Diencephalon (tissue), 1 donor: ENCODE data around the gene MAP6. TPM values are rescaled to one million over a fixed set of nuclear protein-coding genes. Genes with fewer than 3 reads are reported as not detected.

Source experiments
- small RNA-seq: library from RNA; depleted of rRNA; stranded (forward); fragments of <200 nt; gene quantifications from one replicate; pipeline ENCODE3, GENCODE V24; 2014
- total RNA-seq: library from RNA; depleted of rRNA; stranded (reverse); fragments of >200 nt; gene quantifications from one replicate; pipeline ENCODE4 v1.2.3, GENCODE V29; 2014

Gene MAP6
- 102 TPM for total RNA-seq

GRCh38 chr11:75668451-75669297, at the start of gene MAP6:
TSS of gene MAP6 (minus strand) at chr11:75669038. CDS start at chr11:75668369, 669 bp downstream.

GRCh38 chr11:75717608-75718418, 49.0 kb upstream of the MAP6 start, which contains the start of gene MOGAT2:
TSS of gene MOGAT2 (plus strand) at chr11:75717838. CDS start at chr11:75717889, 51 bp downstream.

GRCh38 chr11:75562048-75562835, 106.6 kb downstream of the MAP6 start, which contains the start of gene SERPINH1:
TSS of gene SERPINH1 (plus strand) at chr11:75562253. CDS start at chr11:75566350, 4,097 bp downstream.

Small RNA genes within 50 kb of the gene (small RNA-seq; reads per million reads assigned to genes)
- not detected for gene AP001922.4

Other genes with a start within 250 kb of the MAP6 start
- 23.8 TPM for gene KLHL35, start 235.8 kb downstream of the MAP6 start, total RNA-seq
- 37.6 TPM for gene GDPD5, start 143.1 kb downstream of the MAP6 start, total RNA-seq
- 37.4 TPM for gene SERPINH1, start 106.8 kb downstream of the MAP6 start, total RNA-seq
- not detected for gene MOGAT2, start 48.8 kb upstream of the MAP6 start, total RNA-seq
- 7.2 TPM for gene DGAT2, start 99.7 kb upstream of the MAP6 start, total RNA-seq
- 32.3 TPM for gene UVRAG, start 146.2 kb upstream of the MAP6 start, total RNA-seq